Activated CD4-positive, alpha-beta T cell treated with anti-CD3 and anti-CD28 coated beads, Interleukin-2, amount 10 ng/mL, durations not matched to agents 24 days and 14 days (primary cell): ENCODE measurements around the gene EPC1. TPM values are rescaled to one million over a fixed set of nuclear protein-coding genes. Genes with fewer than 3 reads are reported as not detected.
A peak's percentile ranks its signal among the peaks of the same experiment; 100 is the strongest.
"Not testable (repeated sequence)": the region's sequence is repeated elsewhere in the genome, so short reads cannot be mapped to it uniquely, and the experiment has no call there.

ENCODE experiments used
- DNase-seq: peaks from one replicate; pipeline ENCODE4 v3.0.0; 2022
- H3K27ac Mint-ChIP-seq: one replicate; pipeline ENCODE4 v1.8.0; 2022; ENCODE audit warnings: mild to moderate bottlenecking, mixed read lengths
- H3K27me3 Mint-ChIP-seq: one replicate; pipeline ENCODE4 v1.8.0; 2022; ENCODE audit warnings: mixed read lengths
- H3K36me3 Mint-ChIP-seq: one replicate; pipeline ENCODE4 v1.8.0; 2022; ENCODE audit warnings: low read depth, mild to moderate bottlenecking, mixed read lengths
- H3K4me1 Mint-ChIP-seq: one replicate; pipeline ENCODE4 v1.8.0; 2021; ENCODE audit warnings: mixed read lengths
- H3K4me3 Mint-ChIP-seq: one replicate; pipeline ENCODE4 v1.8.0; 2022; ENCODE audit warnings: mild to moderate bottlenecking, moderate library complexity, mixed read lengths
- H3K9me3 Mint-ChIP-seq: one replicate; pipeline ENCODE4 v1.8.0; 2021; ENCODE audit warnings: mixed read lengths
- intact Hi-C: fragments of 100-400 bp; cut with micrococcal nuclease; formaldehyde crosslinking; loops from one replicate; pipeline ENCODE4 v1.15.1; 2023
- total RNA-seq: library from RNA; stranded (reverse); gene quantifications from 2 replicates; pipeline ENCODE4 v1.2.3, GENCODE V29; 2022

The EPC1 gene
- total RNA-seq, 1 donor from 2014 or later: 34.3 TPM

- H3K27ac Mint-ChIP-seq: peak overlapping the region; percentile 74
- no peak overlapping the region for H3K4me3 Mint-ChIP-seq
- intact Hi-C loops: loop anchor here (2.0 kb wide), 1 partner anchor 14 kb away; no protein-coding TSS in a partner anchor
- no peaks in the 10 kb centered on the region for H3K27me3 Mint-ChIP-seq
- H3K4me1 Mint-ChIP-seq: peaks cover 47% of the 10 kb centered on the region
- H3K9me3 Mint-ChIP-seq: peaks cover 8% of the 10 kb centered on the region
- DNase-seq: no peak
- H3K36me3 Mint-ChIP-seq: peaks cover 12% of the 10 kb centered on the region
Measured at GRCh38 chr10:32362571-32362970, 15.6 kb upstream of the EPC1 start.

GRCh38 chr10:32360884-32361283, 13.9 kb upstream of the EPC1 start:
- Mint-ChIP-seq H3K9me3 (peaks cover 8% of the 10 kb centered on the region), H3K27ac (no peak overlapping the region), H3K4me1 (peaks cover 53% of the 10 kb centered on the region), H3K36me3 (peaks cover 16% of the 10 kb centered on the region), H3K4me3 (no peak overlapping the region), H3K27me3 (no peaks in the 10 kb centered on the region)
- intact Hi-C loops: no loop called here
- no peak for DNase-seq

- Mint-ChIP-seq H3K4me3 (no peak overlapping the region), H3K9me3 (peaks cover 8% of the 10 kb centered on the region), H3K36me3 (peaks cover 16% of the 10 kb centered on the region), H3K27ac (peak overlapping the region; percentile 26), H3K4me1 (peaks cover 51% of the 10 kb centered on the region), H3K27me3 (no peaks in the 10 kb centered on the region)
- intact Hi-C loops: no loop called here
- DNase-seq: no peak
Measured at GRCh38 chr10:32360241-32360640, 13.3 kb upstream of the EPC1 start.

- intact Hi-C loops: loop anchor here (1.0 kb wide), 1 partner anchor 10 kb away; no protein-coding TSS in a partner anchor
- Mint-ChIP-seq H3K4me3 (peak overlapping the region; percentile 76), H3K9me3 (peaks cover 8% of the 10 kb centered on the region), H3K27ac (peak overlapping the region; percentile 83), H3K36me3 (peaks cover 21% of the 10 kb centered on the region), H3K4me1 (peaks cover 52% of the 10 kb centered on the region), H3K27me3 (no peaks in the 10 kb centered on the region)
- peak; percentile 80 for DNase-seq
Measured at GRCh38 chr10:32357056-32357735, 10.2 kb upstream of the EPC1 start.

DNA sequence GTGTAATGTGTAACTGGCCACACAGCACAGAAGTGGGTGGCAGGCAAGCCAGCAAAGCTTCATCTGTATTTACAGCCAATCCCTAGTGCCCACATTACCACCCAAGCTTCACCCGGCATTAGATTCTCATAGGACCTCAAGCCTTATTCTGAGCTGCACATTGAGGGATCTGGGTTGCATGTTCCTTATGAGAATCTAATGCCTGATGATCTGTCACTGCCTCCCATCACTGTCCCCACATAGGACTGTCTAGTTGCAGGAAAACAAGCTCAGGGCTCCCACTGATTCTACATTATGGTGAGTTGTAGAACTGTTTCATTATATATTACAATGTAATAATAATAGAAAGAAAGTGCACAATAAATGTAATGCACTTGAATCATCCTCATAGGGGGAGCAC, 7.7 kb upstream of the EPC1 start:
- H3K27me3 Mint-ChIP-seq: not testable (repeated sequence)

GRCh38 chr10:32350811-32351350, 3.9 kb upstream of the EPC1 start:
- no peak for DNase-seq
- peaks cover 4% of the 10 kb centered on the region for H3K27me3 Mint-ChIP-seq
- intact Hi-C loops: no loop called here
- H3K27ac Mint-ChIP-seq: no peak overlapping the region
- no peaks in the 10 kb centered on the region for H3K9me3 Mint-ChIP-seq
- peaks cover 43% of the 10 kb centered on the region for H3K4me1 Mint-ChIP-seq
- no peak overlapping the region for H3K4me3 Mint-ChIP-seq
- peaks cover 10% of the 10 kb centered on the region for H3K36me3 Mint-ChIP-seq

More for the DNA sequence above, 7.7 kb upstream of the EPC1 start:
- H3K27ac Mint-ChIP-seq, H3K36me3 Mint-ChIP-seq, H3K4me3 Mint-ChIP-seq, intact Hi-C loops, H3K9me3 Mint-ChIP-seq: not testable (repeated sequence)
- DNase-seq: peak; percentile 53
- H3K4me1 Mint-ChIP-seq: peaks cover 47% of the 10 kb centered on the region

- Mint-ChIP-seq H3K4me3 (no peak overlapping the region), H3K9me3 (no peaks in the 10 kb centered on the region), H3K36me3 (peaks cover 16% of the 10 kb centered on the region), H3K27ac (no peak overlapping the region), H3K27me3 (peaks cover 4% of the 10 kb centered on the region), H3K4me1 (peaks cover 43% of the 10 kb centered on the region)
- DNase-seq: no peak
- intact Hi-C loops: loop anchor here (5.0 to 10.0 kb wide), 3 partner anchors 53 to 425 kb away; partner anchors contain the start of genes ARHGAP12 and KIF5B
Measured at GRCh38 chr10:32349968-32350738, 3.2 kb upstream of the EPC1 start.

GRCh38 chr10:32349199-32349585, 2.2 kb upstream of the EPC1 start:
- no peaks in the 10 kb centered on the region for H3K9me3 Mint-ChIP-seq
- peaks cover 4% of the 10 kb centered on the region for H3K27me3 Mint-ChIP-seq
- no peak overlapping the region for H3K27ac Mint-ChIP-seq
- peaks cover 46% of the 10 kb centered on the region for H3K4me1 Mint-ChIP-seq
- peaks cover 19% of the 10 kb centered on the region for H3K36me3 Mint-ChIP-seq
- intact Hi-C loops: loop anchor here (5.0 to 10.0 kb wide), 3 partner anchors 52 to 424 kb away; partner anchors contain the start of genes ARHGAP12 and KIF5B
- DNase-seq: no peak
- no peak overlapping the region for H3K4me3 Mint-ChIP-seq

- peak; percentile 60 for DNase-seq
- peak overlapping the region; percentile 90 for H3K4me3 Mint-ChIP-seq
- H3K36me3 Mint-ChIP-seq: peaks cover 25% of the 10 kb centered on the region
- no peaks in the 10 kb centered on the region for H3K9me3 Mint-ChIP-seq
- H3K27ac Mint-ChIP-seq: peak overlapping the region; percentile 32
- H3K4me1 Mint-ChIP-seq: peaks cover 46% of the 10 kb centered on the region
- intact Hi-C loops: loop anchor here (5.0 to 10.0 kb wide), 3 partner anchors 51 to 424 kb away; partner anchors contain the start of genes ARHGAP12 and KIF5B
- peaks cover 4% of the 10 kb centered on the region for H3K27me3 Mint-ChIP-seq
Measured at GRCh38 chr10:32348297-32349198, 1.6 kb upstream of the EPC1 start.

DNA sequence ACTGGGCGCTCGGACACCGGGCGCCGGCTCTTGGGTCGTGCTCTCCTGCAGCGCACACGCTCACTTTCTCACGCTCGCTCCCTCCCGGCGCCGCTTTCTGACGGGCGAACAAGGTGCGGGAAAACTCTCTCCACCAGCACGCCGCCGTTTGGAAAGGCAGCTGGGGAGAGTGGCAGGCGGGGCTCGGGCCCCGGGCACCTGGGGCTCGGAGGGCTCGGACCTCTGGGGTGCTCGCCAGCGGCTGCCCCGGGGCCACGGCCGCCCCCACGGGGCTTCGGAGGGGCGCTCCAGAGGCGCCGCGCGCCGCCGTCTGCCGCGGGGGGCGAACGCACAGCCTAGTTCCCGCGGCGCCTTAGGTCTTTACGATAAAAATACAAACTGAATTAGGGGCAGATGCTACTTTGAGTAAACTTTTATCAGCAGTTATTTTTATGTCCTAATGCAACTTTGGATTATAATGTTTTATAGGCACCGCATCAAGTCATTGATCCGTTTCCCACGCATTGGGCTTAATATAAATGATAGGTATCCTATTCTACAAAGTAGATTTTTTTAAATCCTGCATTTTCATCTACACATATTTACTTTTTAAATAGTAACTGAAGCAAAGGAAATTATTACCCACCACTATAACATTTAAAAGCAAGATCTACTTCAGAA, 535 bp upstream of the EPC1 start:
- peak overlapping the region; percentile 90 for H3K4me3 Mint-ChIP-seq
- H3K36me3 Mint-ChIP-seq: peaks cover 24% of the 10 kb centered on the region
- H3K4me1 Mint-ChIP-seq: peaks cover 39% of the 10 kb centered on the region
- H3K27ac Mint-ChIP-seq: peak overlapping the region; percentile 79
- intact Hi-C loops: loop anchor here (1.0 to 10.0 kb wide), 4 partner anchors 20 to 423 kb away; partner anchors contain the start of genes ARHGAP12 and KIF5B
- peaks cover 4% of the 10 kb centered on the region for H3K27me3 Mint-ChIP-seq
- no peaks in the 10 kb centered on the region for H3K9me3 Mint-ChIP-seq
- no peak for DNase-seq

DNA sequence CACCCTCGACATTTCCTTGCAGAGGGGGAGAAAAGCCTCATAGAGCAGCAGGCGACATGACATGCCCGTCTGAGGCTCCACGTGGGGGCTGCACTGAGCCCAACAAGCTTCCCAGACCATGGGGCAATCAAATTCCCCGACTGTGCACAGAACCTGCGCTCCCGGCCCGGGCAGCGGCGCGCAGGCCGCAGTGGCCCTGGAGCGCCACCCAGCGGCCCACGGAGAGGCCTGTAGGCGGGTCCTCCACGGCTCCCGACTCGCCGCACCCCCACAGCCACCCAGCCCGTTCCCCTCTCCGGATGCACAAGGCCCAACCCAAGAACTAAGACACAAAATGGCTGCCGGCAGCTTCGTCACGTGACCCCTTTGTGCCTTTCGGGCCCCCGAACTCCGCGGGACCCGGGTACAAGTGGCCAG, 816 bp downstream of the EPC1 start:
- peaks cover 4% of the 10 kb centered on the region for H3K27me3 Mint-ChIP-seq
- H3K9me3 Mint-ChIP-seq: no peaks in the 10 kb centered on the region
- intact Hi-C loops: loop anchor here (1.0 to 10.0 kb wide), 8 partner anchors 14 to 421 kb away; partner anchors contain the start of genes ARHGAP12 and KIF5B
- peak overlapping the region; percentile 90 for H3K4me3 Mint-ChIP-seq
- peak; percentile 98 for DNase-seq
- H3K4me1 Mint-ChIP-seq: peaks cover 42% of the 10 kb centered on the region
- H3K27ac Mint-ChIP-seq: peak overlapping the region; percentile 99
- H3K36me3 Mint-ChIP-seq: peaks cover 23% of the 10 kb centered on the region

GRCh38 chr10:32341596-32341995, 5.4 kb downstream of the EPC1 start:
- DNase-seq: no peak
- Mint-ChIP-seq H3K4me1 (peaks cover 47% of the 10 kb centered on the region), H3K4me3 (peak overlapping the region; percentile 21), H3K27ac (no peak overlapping the region), H3K27me3 (no peaks in the 10 kb centered on the region), H3K36me3 (peaks cover 34% of the 10 kb centered on the region), H3K9me3 (no peaks in the 10 kb centered on the region)
- intact Hi-C loops: loop anchor here (1.0 to 10.0 kb wide), 2 partner anchors 9 to 417 kb away; partner anchors contain the start of gene ARHGAP12
